GM23338 (cell line): ENCODE measurements around the gene DCHS1.

ENCODE experiments used
- EZH2 ChIP-seq: fragments of 200-600 bp; sonication (generic); IDR thresholded peaks from one replicate; pipeline ENCODE4 v1.8.0; 2017; ENCODE audit warnings: antibody characterized with exemption, mild to moderate bottlenecking, low read depth; ENCODE audit not compliant: unreplicated experiment
- EZH2phosphoT487 ChIP-seq: fragments of 200-600 bp; sonication (generic); IDR thresholded peaks from one replicate; pipeline ENCODE4 v1.8.1; 2018; ENCODE audit warnings: antibody characterized with exemption; ENCODE audit not compliant: unreplicated experiment
- POLR2AphosphoS5 ChIP-seq: IDR thresholded peaks from 2 replicates; pipeline ENCODE4 v1.6.1; 2016; ENCODE audit warnings: antibody characterized with exemption, low read depth
- TF ChIP-seq, protein P1 (sequence below), 2 experiments: fragments of 200-600 bp in 1 of 2; sonication (generic) in 1 of 2; conservative IDR thresholded peaks; 2 replicates each; pipeline versions ENCODE4 v1.5.1 to v1.6.1; 2016 to 2017; ENCODE audit warnings: antibody characterized with exemption in 2 of 2, low read depth in 2 of 2, mild to moderate bottlenecking in 2 of 2, moderate library complexity in 1 of 2

GRCh38 chr11:6640036-6640984 lies 15.3 kb downstream of the DCHS1 start:
- TF ChIP-seq, protein P1, sequence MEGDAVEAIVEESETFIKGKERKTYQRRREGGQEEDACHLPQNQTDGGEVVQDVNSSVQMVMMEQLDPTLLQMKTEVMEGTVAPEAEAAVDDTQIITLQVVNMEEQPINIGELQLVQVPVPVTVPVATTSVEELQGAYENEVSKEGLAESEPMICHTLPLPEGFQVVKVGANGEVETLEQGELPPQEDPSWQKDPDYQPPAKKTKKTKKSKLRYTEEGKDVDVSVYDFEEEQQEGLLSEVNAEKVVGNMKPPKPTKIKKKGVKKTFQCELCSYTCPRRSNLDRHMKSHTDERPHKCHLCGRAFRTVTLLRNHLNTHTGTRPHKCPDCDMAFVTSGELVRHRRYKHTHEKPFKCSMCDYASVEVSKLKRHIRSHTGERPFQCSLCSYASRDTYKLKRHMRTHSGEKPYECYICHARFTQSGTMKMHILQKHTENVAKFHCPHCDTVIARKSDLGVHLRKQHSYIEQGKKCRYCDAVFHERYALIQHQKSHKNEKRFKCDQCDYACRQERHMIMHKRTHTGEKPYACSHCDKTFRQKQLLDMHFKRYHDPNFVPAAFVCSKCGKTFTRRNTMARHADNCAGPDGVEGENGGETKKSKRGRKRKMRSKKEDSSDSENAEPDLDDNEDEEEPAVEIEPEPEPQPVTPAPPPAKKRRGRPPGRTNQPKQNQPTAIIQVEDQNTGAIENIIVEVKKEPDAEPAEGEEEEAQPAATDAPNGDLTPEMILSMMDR (conservative IDR thresholded peaks at IDR 0.05; ENCODE audit: low read depth in 2 of 2) = no peak
- TF ChIP-seq EZH2 (no peak), POLR2AphosphoS5 (no peak), EZH2phosphoT487 (no peak)
